Heart left ventricle (tissue), 16 donors: ENCODE measurements around the gene ZNF830. TPM values are rescaled to one million over a fixed set of nuclear protein-coding genes. Genes with fewer than 3 reads are reported as not detected.

Source experiments
- ATAC-seq, 4 donors: fragments of 200-7000 bp; cut with Tn5 transposase; one replicate each; pipeline ENCODE4 v1.9.1; 2020 to 2022; ENCODE audit warnings: moderate library complexity in 4 of 4, mild to moderate bottlenecking in 3 of 4, moderate number of reproducible peaks in 1 of 4
- DNase-seq, 5 donors: peaks; one replicate each; pipeline ENCODE4 v3.0.0-alpha.2; 2020
- H3K27ac ChIP-seq, 12 donors: fragments of 200-600 bp; sonication (generic) in 4 of 12; one replicate each; pipeline versions ENCODE4 v1.5.0 to v1.8.0; 2016 to 2022; ENCODE audit warnings: mild to moderate bottlenecking in 2 of 12
- H3K27me3 ChIP-seq, 9 donors: fragments of 200-600 bp; sonication (generic) in 2 of 9; one replicate each; pipeline versions ENCODE4 v1.5.1 to v1.8.0; 2016 to 2022; ENCODE audit warnings: mild to moderate bottlenecking in 3 of 9
- H3K36me3 ChIP-seq, 9 donors: fragments of 200-600 bp; sonication (generic) in 2 of 9; one replicate each; pipeline versions ENCODE4 v1.5.0 to v1.8.0; 2018 to 2022; ENCODE audit warnings: mild to moderate bottlenecking in 2 of 9
- H3K4me1 ChIP-seq, 12 donors: fragments of 200-600 bp; sonication (generic) in 4 of 12; one replicate each; pipeline versions ENCODE4 v1.5.0 to v1.8.0; 2016 to 2022; ENCODE audit warnings: mild to moderate bottlenecking in 3 of 12
- H3K4me3 ChIP-seq, 12 donors: fragments of 200-600 bp; sonication (generic) in 4 of 12; one replicate each; pipeline versions ENCODE4 v1.5.0 to v1.8.0; 2017 to 2022; ENCODE audit warnings: mild to moderate bottlenecking in 9 of 12, moderate library complexity in 4 of 12
- H3K9me3 ChIP-seq, 12 donors: fragments of 200-600 bp; sonication (generic) in 4 of 12; one replicate each; pipeline versions ENCODE4 v1.5.0 to v1.8.0; 2016 to 2022; ENCODE audit warnings: mild to moderate bottlenecking in 1 of 12
- POLR2A ChIP-seq, 2 donors: fragments of 450-650 bp; IDR thresholded peaks; one replicate each; pipeline ENCODE4 v1.6.1; 2017; ENCODE audit warnings: antibody characterized with exemption in 2 of 2, mild to moderate bottlenecking in 2 of 2, moderate library complexity in 2 of 2
- WGBS, 4 donors: extraction: QIAGEN DNeasy Blood & Tissue Kit in 2 of 4; methylation state at CpG; one replicate each; pipeline versions ENCODE4 v1.1.5 to v1.1.7; 2013 to 2018; 5-methylcytosine and 5-hydroxymethylcytosine counted together
- intact Hi-C, 10 donors: fragments of 100-400 bp; cut with DNase I; formaldehyde crosslinking; loops; one replicate each; pipeline versions ENCODE4 v1.11.1 to v1.14.2; 2022
- polyA plus RNA-seq, 2 donors: library from polyadenylated mRNA; stranded (reverse); fragments of 200-250 nt; gene quantifications; one replicate each; pipeline ENCODE4 v1.2.3, GENCODE V29; 2013
- total RNA-seq, 9 donors: library from RNA; depleted of rRNA in 2 of 9; stranded (reverse); fragments of >200 nt in 2 of 9; fragmentation: NEBNext Ultra II Directional in 3 of 9; extraction: Animal tissue kit (Norgen Biotek cat#: 25700) in 3 of 9; gene quantifications; one replicate each; pipeline versions ENCODE4 v1.1.0 to v1.2.4, GENCODE V29; 2016 to 2023
- TF ChIP-seq, protein P1 (sequence below), 12 donors: fragments of 200-600 bp; sonication (generic) in 4 of 12; IDR thresholded peaks; one replicate each; pipeline versions ENCODE4 v1.5.0 to v1.8.0; 2018 to 2022; ENCODE audit warnings: antibody characterized with exemption in 12 of 12, mild to moderate bottlenecking in 5 of 12
- donor health status: ischemic (EF 13 %, LVEDD 7.1; RV severe dilation, severe dysfunction).
- donor health status: healthy with polysubstance abuse.
- donor health status: DM: no; HTN: yes; CAD: no.
- donor health status: DM: no; HTN: no; CAD: no.
- donor health status: ischemic (EF 25% LVEDD 6.9; RV normal size, moderate dysfunction).
- donor health status: ischemic (EF 25% LVEDD 5.7; RV mildly dilated, moderate dysfunction).
- donor health status: healthy.
- donor health status: DM: yes; HTN: yes; CAD: no.
- donor health status: ischemic (EF 35%, LVEDD 5.7; RV mildly dilated, moderate dysfunction).
- donor health status: nonischemic (EF 11% LVEDD 7.7; RV severe dilation, severe dysfunction).
- donor health status: DM: yes; HTN: yes; CAD: no.
- donor health status: PGD.
- donor health status: ischemic (EF 29% LVEDD 5.4; RV normal size, mild dysfunction).
- donor health status: nonischemic (EF 23%, LVEDD 6.1; RV moderate dilation, normal function).

ZNF830 gene
- total and polyA plus RNA-seq, 11 donors, result 5.4 to 10.1 (median 7.9) TPM

- Histone ChIP-seq H3K4me3 (no peak overlapping the region), H3K27me3 (no peaks in the 10 kb centered on the region), H3K9me3 (no peaks in the 10 kb centered on the region), H3K4me1 (peaks cover 0 to 23% (median 19%) of the 10 kb centered on the region in 12 donors), H3K27ac (no peak overlapping the region), H3K36me3 (peaks cover 0 to 8% (median 3%) of the 10 kb centered on the region in 9 donors)
- intact Hi-C loops, result no loop called here
- TF ChIP-seq, protein P1, sequence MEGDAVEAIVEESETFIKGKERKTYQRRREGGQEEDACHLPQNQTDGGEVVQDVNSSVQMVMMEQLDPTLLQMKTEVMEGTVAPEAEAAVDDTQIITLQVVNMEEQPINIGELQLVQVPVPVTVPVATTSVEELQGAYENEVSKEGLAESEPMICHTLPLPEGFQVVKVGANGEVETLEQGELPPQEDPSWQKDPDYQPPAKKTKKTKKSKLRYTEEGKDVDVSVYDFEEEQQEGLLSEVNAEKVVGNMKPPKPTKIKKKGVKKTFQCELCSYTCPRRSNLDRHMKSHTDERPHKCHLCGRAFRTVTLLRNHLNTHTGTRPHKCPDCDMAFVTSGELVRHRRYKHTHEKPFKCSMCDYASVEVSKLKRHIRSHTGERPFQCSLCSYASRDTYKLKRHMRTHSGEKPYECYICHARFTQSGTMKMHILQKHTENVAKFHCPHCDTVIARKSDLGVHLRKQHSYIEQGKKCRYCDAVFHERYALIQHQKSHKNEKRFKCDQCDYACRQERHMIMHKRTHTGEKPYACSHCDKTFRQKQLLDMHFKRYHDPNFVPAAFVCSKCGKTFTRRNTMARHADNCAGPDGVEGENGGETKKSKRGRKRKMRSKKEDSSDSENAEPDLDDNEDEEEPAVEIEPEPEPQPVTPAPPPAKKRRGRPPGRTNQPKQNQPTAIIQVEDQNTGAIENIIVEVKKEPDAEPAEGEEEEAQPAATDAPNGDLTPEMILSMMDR (IDR thresholded peaks at IDR 0.05), result no peak
- TF ChIP-seq POLR2A (IDR thresholded peaks at IDR 0.05), result no peak
- WGBS, 4 donors, result 67 to 76% (median 71%) methylated on average over 1 of the region's 1 CpG
- ATAC-seq (no peak), DNase-seq (no peak)
These were observed 2.9 kb upstream of the ZNF830 start for GRCh38 chr17:34958438-34958837.

- no peak for TF ChIP-seq POLR2A (IDR thresholded peaks at IDR 0.05)
- TF ChIP-seq, protein P1 (IDR thresholded peaks at IDR 0.05), result no peak
- H3K4me1 ChIP-seq, result peaks cover 0 to 1% (median 0%) of the 10 kb centered on the region in 12 donors
- intact Hi-C loops, result no loop called here
- H3K36me3 ChIP-seq, result peaks cover 0 to 9% (median 0%) of the 10 kb centered on the region in 9 donors
- no peak overlapping the region for H3K4me3 ChIP-seq
- H3K27me3 ChIP-seq, result no peaks in the 10 kb centered on the region
- H3K27ac ChIP-seq, result no peak overlapping the region
- 45 to 79% (median 63%) methylated on average over 2 of the region's 2 CpGs for WGBS, 4 donors
- no peak for ATAC-seq
- H3K9me3 ChIP-seq, result no peaks in the 10 kb centered on the region
- DNase-seq, result no peak
These were observed 12.8 kb downstream of the ZNF830 start for GRCh38 chr17:34974179-34974578.

DNA sequence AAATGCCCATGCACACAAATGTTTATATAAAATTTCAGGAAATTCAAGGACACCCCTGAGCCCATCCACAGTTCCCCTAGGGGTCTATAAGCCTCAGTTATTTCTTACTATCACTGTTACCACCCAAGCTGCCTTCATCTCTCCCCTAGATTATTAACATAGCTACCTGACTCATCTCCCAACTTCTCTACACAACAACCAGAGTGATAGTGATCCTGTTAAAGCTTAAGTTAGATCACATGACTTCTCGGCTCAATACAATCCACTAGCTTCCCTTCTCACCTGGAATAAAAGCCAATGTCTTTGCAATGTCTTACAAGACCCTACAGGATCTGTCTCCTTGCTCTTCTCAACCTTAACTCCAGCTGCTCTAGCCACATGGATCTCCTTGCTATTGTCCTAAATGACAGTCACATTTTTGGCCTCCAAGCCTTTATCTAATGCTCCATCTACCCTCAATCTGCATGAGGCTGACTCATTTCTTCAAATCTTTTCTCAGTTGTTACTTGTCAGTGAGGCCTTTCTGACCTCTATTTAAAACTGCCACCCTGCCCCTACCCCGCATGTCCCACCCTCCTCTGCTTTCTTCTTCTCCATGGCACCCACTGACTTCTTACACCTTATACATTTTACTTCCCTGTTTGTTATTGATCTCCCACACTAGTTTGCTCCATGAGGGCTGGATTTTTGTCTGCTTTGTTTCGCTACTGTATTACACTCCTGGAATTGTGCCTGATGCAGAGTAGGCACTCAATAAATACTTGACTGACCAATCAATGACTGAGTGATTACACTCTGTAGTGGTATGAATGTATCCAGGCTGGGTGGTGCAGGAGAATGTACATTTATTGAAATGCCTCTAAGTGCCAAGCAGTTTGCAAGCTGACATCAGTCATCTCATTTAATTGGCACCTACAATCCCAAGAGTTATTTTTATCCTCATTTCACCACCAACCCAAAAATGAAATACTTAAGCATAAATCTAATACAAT lies 13.8 kb downstream of the ZNF830 start:
- TF ChIP-seq POLR2A (IDR thresholded peaks at IDR 0.05), result no peak
- TF ChIP-seq, protein P1 (IDR thresholded peaks at IDR 0.05), result no peak
- ATAC-seq (no peak), DNase-seq (no peak)
- H3K27ac ChIP-seq, result no peak overlapping the region
- H3K4me1 ChIP-seq, result peaks cover 0 to 8% (median 7%) of the 10 kb centered on the region in 12 donors
- H3K4me3 ChIP-seq, result no peak overlapping the region
- 85 to 91% (median 90%) methylated on average over 3 of the region's 3 CpGs for WGBS, 4 donors
- intact Hi-C loops, result no loop called here
- H3K9me3 ChIP-seq, result no peaks in the 10 kb centered on the region
- H3K27me3 ChIP-seq, result no peaks in the 10 kb centered on the region
- peaks cover 0 to 1% (median 0%) of the 10 kb centered on the region in 9 donors for H3K36me3 ChIP-seq

GRCh38 chr17:34979153-34979552 lies 17.8 kb downstream of the ZNF830 start:
- intact Hi-C loops, result no loop called here
- Histone ChIP-seq H3K9me3 (no peaks in the 10 kb centered on the region), H3K36me3 (peaks cover 0 to 15% (median 7%) of the 10 kb centered on the region in 9 donors), H3K27ac (no peak overlapping the region), H3K4me1 (peaks cover 0 to 28% (median 18%) of the 10 kb centered on the region in 12 donors), H3K27me3 (no peaks in the 10 kb centered on the region), H3K4me3 (no peak overlapping the region)
- 88 to 93% (median 91%) methylated on average over 7 of the region's 7 CpGs for WGBS, 4 donors
- DNase-seq (no peak), ATAC-seq (no peak)
- TF ChIP-seq, protein P1 (IDR thresholded peaks at IDR 0.05), result no peak
- TF ChIP-seq POLR2A (IDR thresholded peaks at IDR 0.05), result no peak
